ENCODE data around the gene IL9. TPM values are rescaled to one million over a fixed set of nuclear protein-coding genes. Genes with fewer than 3 reads are reported as not detected.
A peak's percentile ranks its signal among the peaks of the same experiment; 100 is the strongest.

Gene IL9
- total RNA-seq, 3 donors from 2014 or later, result not detected

DNA sequence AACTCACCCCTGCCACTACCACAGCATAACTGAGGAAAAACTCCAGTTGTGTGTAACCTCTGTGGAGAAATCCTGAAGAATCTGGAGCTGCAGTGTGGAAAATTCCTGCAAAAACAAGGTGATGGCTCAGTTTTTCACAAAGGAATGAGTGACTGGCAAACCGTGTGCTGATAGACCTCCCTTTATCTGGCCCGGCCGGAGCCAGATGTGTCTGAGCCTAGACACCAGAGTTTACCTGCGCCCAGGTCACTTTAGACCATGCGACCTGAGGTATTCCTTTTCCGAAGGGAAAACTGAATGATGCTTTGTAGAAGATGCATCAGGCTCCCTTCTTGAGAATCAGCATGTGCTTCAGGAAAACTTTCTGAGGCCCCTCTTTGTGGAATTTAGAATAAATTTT is 45.0 kb downstream of the IL9 start:
- no peak overlapping the region for H3K4me3 ChIP-seq
- no peaks in the 10 kb centered on the region for H3K36me3 ChIP-seq (ENCODE audit: low read depth)
- intact Hi-C loops (cut with DNase I, micrococcal nuclease), result no loop called here
- no peaks in the 10 kb centered on the region for H3K9me3 ChIP-seq
- TF ChIP-seq, protein P1, sequence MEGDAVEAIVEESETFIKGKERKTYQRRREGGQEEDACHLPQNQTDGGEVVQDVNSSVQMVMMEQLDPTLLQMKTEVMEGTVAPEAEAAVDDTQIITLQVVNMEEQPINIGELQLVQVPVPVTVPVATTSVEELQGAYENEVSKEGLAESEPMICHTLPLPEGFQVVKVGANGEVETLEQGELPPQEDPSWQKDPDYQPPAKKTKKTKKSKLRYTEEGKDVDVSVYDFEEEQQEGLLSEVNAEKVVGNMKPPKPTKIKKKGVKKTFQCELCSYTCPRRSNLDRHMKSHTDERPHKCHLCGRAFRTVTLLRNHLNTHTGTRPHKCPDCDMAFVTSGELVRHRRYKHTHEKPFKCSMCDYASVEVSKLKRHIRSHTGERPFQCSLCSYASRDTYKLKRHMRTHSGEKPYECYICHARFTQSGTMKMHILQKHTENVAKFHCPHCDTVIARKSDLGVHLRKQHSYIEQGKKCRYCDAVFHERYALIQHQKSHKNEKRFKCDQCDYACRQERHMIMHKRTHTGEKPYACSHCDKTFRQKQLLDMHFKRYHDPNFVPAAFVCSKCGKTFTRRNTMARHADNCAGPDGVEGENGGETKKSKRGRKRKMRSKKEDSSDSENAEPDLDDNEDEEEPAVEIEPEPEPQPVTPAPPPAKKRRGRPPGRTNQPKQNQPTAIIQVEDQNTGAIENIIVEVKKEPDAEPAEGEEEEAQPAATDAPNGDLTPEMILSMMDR (IDR thresholded peaks at IDR 0.05), result no peak
- H3K4me1 ChIP-seq (ENCODE audit: low read depth), result peaks cover 4% of the 10 kb centered on the region
- DNase-seq, result no peak
- ATAC-seq, result no peak

DNA sequence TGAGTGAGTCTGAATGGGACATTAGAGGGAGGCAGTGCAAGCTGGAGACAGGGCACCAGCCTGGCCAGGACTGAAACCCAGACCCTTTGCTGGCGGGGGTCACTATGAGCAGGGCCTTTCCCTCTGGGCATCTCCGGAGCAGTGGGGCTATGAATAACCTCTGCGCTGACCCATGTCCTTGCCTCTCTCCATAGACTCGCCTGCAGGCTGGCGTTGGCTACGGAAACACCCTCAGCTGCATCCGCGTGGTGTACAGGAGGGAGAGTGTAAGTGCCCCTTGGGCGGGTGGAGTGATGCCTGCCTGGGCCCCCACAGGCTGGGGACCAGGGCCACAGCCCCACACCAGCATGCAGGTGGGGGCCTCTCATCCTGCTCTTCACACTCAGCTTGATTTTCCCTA is 45.4 kb downstream of the IL9 start:
- intact Hi-C loops (cut with DNase I, micrococcal nuclease), result no loop called here
- ATAC-seq (no peak), DNase-seq (no peak)
- Histone ChIP-seq H3K9me3 (no peaks in the 10 kb centered on the region), H3K4me1 (ENCODE audit: low read depth) (peaks cover 4% of the 10 kb centered on the region), H3K36me3 (ENCODE audit: low read depth) (no peaks in the 10 kb centered on the region), H3K4me3 (no peak overlapping the region)
- TF ChIP-seq, protein P1 (IDR thresholded peaks at IDR 0.05), result no peak

DNA sequence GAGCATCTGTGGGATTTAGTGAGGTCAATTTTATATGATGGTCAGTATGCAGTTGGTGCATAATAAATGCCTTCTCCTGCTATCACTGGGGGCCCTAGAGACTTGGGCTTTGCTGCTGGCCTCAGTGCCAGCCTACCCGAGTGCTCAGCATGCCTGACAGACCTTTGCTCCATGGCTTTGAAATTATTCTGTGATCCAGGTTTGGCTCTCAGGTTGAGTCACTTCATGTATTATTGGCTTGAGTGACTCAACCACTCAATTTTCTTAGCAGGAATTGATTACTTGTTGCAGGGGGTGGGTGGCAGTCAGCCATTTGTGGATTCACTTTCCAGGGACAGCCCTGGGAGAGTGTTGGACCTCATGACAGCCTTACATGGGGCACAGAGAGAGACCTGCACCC is 47.7 kb downstream of the IL9 start:
- Histone ChIP-seq H3K36me3 (ENCODE audit: low read depth) (no peaks in the 10 kb centered on the region), H3K4me3 (no peak overlapping the region), H3K9me3 (no peaks in the 10 kb centered on the region), H3K4me1 (ENCODE audit: low read depth) (peaks cover 6% of the 10 kb centered on the region)
- intact Hi-C loops (cut with DNase I, micrococcal nuclease), result no loop called here
- ATAC-seq (peak; percentile 36), DNase-seq (no peak)
- TF ChIP-seq, protein P1 (IDR thresholded peaks at IDR 0.05), result no peak

DNA sequence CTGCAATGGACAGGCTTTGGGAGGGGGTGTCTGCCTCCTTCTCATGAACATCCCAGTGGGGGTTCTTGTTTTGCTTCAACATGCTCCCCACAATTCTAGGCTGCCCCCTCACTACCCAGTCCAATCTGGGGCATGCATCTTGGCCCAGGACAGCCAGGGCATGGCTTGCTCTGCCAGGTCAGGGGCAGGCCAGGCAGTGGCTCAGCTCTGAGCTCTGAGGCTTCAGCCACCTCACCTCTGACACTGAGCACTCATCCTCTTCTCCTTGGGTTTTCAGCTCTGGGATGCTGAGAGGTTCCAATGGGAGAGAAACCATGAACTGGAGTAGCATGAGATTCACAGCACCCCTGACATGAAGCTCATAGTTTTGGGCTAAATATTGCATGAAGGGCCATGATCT is 49.3 kb downstream of the IL9 start:
- intact Hi-C loops (cut with DNase I, micrococcal nuclease), result no loop called here
- Histone ChIP-seq H3K36me3 (ENCODE audit: low read depth) (no peaks in the 10 kb centered on the region), H3K4me1 (ENCODE audit: low read depth) (peaks cover 2% of the 10 kb centered on the region), H3K9me3 (no peaks in the 10 kb centered on the region), H3K4me3 (no peak overlapping the region)
- TF ChIP-seq, protein P1 (IDR thresholded peaks at IDR 0.05), result no peak
- DNase-seq, result no peak
- no peak for ATAC-seq

DNA sequence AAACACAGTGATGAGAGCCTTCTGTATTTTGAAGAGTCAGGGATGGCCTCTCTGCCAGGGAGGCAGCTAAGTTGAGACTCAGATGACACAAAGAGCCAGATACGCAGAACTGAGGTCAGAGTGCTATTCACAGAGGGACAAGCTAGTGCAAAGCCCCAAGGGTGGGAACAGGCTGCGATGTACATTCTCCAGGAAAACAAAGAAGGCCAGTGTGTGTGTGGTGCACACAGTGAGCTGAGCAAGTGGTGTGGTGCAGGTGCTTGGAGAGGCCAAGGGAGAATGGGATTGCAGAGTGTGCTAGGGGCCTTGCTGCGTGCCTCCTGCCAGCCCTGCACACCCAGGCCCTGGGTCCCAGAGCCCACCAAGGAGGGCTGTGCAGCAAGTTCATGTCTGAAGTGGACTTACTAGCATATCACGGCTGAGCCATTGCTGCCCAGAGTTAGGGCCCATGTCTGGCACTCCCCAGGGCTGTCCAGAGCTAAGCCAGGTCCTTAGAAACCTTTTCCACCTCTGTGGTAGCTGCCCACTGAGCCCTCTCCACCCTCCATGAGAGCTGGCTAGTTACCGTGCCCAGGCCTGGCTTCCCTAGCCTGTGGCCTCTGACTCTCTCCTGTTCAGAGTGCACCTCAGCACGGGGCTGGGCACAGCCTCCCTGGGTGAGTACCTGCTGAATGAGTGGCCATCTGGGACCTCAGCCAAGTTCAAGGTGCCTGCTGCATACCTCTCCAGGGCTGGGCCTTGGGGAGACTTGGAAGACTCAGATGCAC is 51.9 kb downstream of the IL9 start:
- DNase-seq (peak; percentile 78 to 80 (median 79)), ATAC-seq (peak; percentile 96)
- TF ChIP-seq, protein P1 (IDR thresholded peaks at IDR 0.05), result no peak
- no peak overlapping the region for H3K4me3 ChIP-seq
- peaks cover 2% of the 10 kb centered on the region for H3K4me1 ChIP-seq (ENCODE audit: low read depth)
- H3K9me3 ChIP-seq, result no peaks in the 10 kb centered on the region
- no peaks in the 10 kb centered on the region for H3K36me3 ChIP-seq (ENCODE audit: low read depth)
- intact Hi-C loops (cut with DNase I, micrococcal nuclease), result no loop called here
